NCI-H2029 treated with DMSO at 0.1 percent for 48 hours (cell line): ENCODE results near the gene SULT1B1.
"Not testable (repeated sequence)": the region's sequence is repeated elsewhere in the genome, so short reads cannot be mapped to it uniquely, and the experiment has no call there.

ENCODE experiments used
- DNase-seq: peaks from one replicate; lab custom pipeline; 2025; lab: John Stamatoyannopoulos, UW

SULT1B1 gene

GRCh38 chr4:69760455-69760854 is at the start of gene SULT1B1:
Gene SULT1B1 (minus strand): TSS chr4:69760620. CDS start chr4:69755217, 5,403 bp downstream.
- no peak for DNase-seq

- no peak for DNase-seq
Observed at GRCh38 chr4:69800599-69800998, 40.2 kb upstream of the SULT1B1 start.

- no peak for DNase-seq
Observed at GRCh38 chr4:69799337-69799736, 38.9 kb upstream of the SULT1B1 start.

- DNase-seq, result no peak
Observed at GRCh38 chr4:69793732-69794131, 33.3 kb upstream of the SULT1B1 start.

- no peak for DNase-seq
Observed at GRCh38 chr4:69787879-69788278, 27.5 kb upstream of the SULT1B1 start.

GRCh38 chr4:69786547-69786946 is 26.1 kb upstream of the SULT1B1 start:
- no peak for DNase-seq

- DNase-seq, result no peak
Observed at GRCh38 chr4:69785211-69785831, 24.9 kb upstream of the SULT1B1 start.

GRCh38 chr4:69782651-69783310 is 22.4 kb upstream of the SULT1B1 start:
- no peak for DNase-seq

GRCh38 chr4:69781458-69782418 is 21.3 kb upstream of the SULT1B1 start:
- peak; percentile 72 for DNase-seq

- no peak for DNase-seq
Observed at GRCh38 chr4:69780141-69780540, 19.7 kb upstream of the SULT1B1 start.

GRCh38 chr4:69776696-69777095 is 16.3 kb upstream of the SULT1B1 start:
- no peak for DNase-seq

GRCh38 chr4:69775321-69775867 is 15.0 kb upstream of the SULT1B1 start:
- no peak for DNase-seq

GRCh38 chr4:69773484-69773883 is 13.1 kb upstream of the SULT1B1 start:
- no peak for DNase-seq

GRCh38 chr4:69768554-69768953 is 8.1 kb upstream of the SULT1B1 start:
- not testable (repeated sequence) for DNase-seq

GRCh38 chr4:69765751-69766150 is 5.3 kb upstream of the SULT1B1 start:
- DNase-seq, result no peak

GRCh38 chr4:69764311-69764710 is 3.9 kb upstream of the SULT1B1 start:
- no peak for DNase-seq

GRCh38 chr4:69763233-69763632 is 2.8 kb upstream of the SULT1B1 start:
- no peak for DNase-seq

- no peak for DNase-seq
Observed at GRCh38 chr4:69759189-69759604, 1.2 kb downstream of the SULT1B1 start.

GRCh38 chr4:69757464-69757863 is 3.0 kb downstream of the SULT1B1 start:
- no peak for DNase-seq

- DNase-seq, result no peak
Observed at GRCh38 chr4:69754926-69755580, 5.4 kb downstream of the SULT1B1 start.

GRCh38 chr4:69753686-69754085 is 6.7 kb downstream of the SULT1B1 start:
- no peak for DNase-seq

- DNase-seq, result no peak
Observed at GRCh38 chr4:69750346-69750745, 10.1 kb downstream of the SULT1B1 start.
